ENCODE results near the gene NUFIP2.

GRCh38 chr17:29245401-29245800, 48.5 kb downstream of the NUFIP2 start:
- TF ChIP-seq POLR2AphosphoS5 (IDR thresholded peaks at IDR 0.05; ENCODE audit: insufficient read depth, low read depth, low read length), result no peak
- no peak for TF ChIP-seq CTCF (IDR thresholded peaks at IDR 0.05; ENCODE audit: extremely low read depth in 1 of 2, insufficient read depth in 1 of 2, low read depth in 1 of 2, low read length in 2 of 2)
- no peak for TF ChIP-seq POLR2A (IDR thresholded peaks at IDR 0.05; ENCODE audit: low read depth, low read length)
- TF ChIP-seq EZH2 (IDR thresholded peaks at IDR 0.05; ENCODE audit: borderline replicate concordance, low read depth, low read length, severe bottlenecking), result no peak
- no peak for TF ChIP-seq MYC (IDR thresholded peaks at IDR 0.05; ENCODE audit: low read depth, low read length)
- TF ChIP-seq FOS (IDR thresholded peaks at IDR 0.05; ENCODE audit: borderline replicate concordance, insufficient read depth, low read length), result no peak
- TF ChIP-seq MAX (IDR thresholded peaks at IDR 0.05; ENCODE audit: insufficient read depth, insufficient read length), result no peak
- no peak for TF ChIP-seq JUN (IDR thresholded peaks at IDR 0.05; ENCODE audit: borderline replicate concordance, insufficient read depth, insufficient read length, low read depth)
